GM23248 (cell line): ENCODE results near the gene PKN3. TPM values are rescaled to one million over a fixed set of nuclear protein-coding genes. Genes with fewer than 3 reads are reported as not detected.

Experiments
- DNase-seq: peaks from one replicate; pipeline ENCODE4 v3.0.0-alpha.2; 2015
- H2AFZ ChIP-seq: fragments of 200-600 bp; sonication (generic); 2 replicates; pipeline ENCODE4 v1.6.1; 2016; ENCODE audit warnings: antibody characterized with exemption
- H3F3A ChIP-seq: fragments of 200-600 bp; sonication (generic); 2 replicates; pipeline ENCODE4 v1.6.1; 2016; ENCODE audit warnings: mild to moderate bottlenecking, antibody characterized with exemption, mixed run types; ENCODE audit not compliant: insufficient read depth
- H3K27ac ChIP-seq: fragments of 200-600 bp; sonication (generic); 2 replicates; pipeline ENCODE4 v1.5.1; 2016; ENCODE audit warnings: mild to moderate bottlenecking
- H3K27me3 ChIP-seq: fragments of 200-600 bp; sonication (generic); replicated peaks from 2 replicates; pipeline ENCODE4 v1.6.1; 2016; ENCODE audit warnings: mild to moderate bottlenecking; ENCODE audit not compliant: insufficient read depth
- H3K36me3 ChIP-seq: fragments of 200-600 bp; sonication (generic); 2 replicates; pipeline ENCODE4 v1.6.1; 2016; ENCODE audit warnings: low read depth, mild to moderate bottlenecking
- H3K4me1 ChIP-seq: fragments of 200-600 bp; sonication (generic); 2 replicates; pipeline ENCODE4 v1.6.1; 2016; ENCODE audit warnings: mild to moderate bottlenecking; ENCODE audit not compliant: insufficient read depth
- H3K4me2 ChIP-seq: fragments of 200-600 bp; sonication (generic); one replicate; pipeline ENCODE4 v1.6.1; 2016; ENCODE audit warnings: mild to moderate bottlenecking; ENCODE audit not compliant: unreplicated experiment
- H3K4me3 ChIP-seq: fragments of 200-600 bp; sonication (generic); 2 replicates; pipeline ENCODE4 v1.5.1; 2016; ENCODE audit warnings: mild to moderate bottlenecking
- H3K79me2 ChIP-seq: fragments of 200-600 bp; sonication (generic); 2 replicates; pipeline ENCODE4 v1.6.1; 2016; ENCODE audit warnings: mild to moderate bottlenecking; ENCODE audit not compliant: insufficient read depth
- H3K9ac ChIP-seq: fragments of 200-600 bp; sonication (generic); 2 replicates; pipeline ENCODE4 v1.6.1; 2016; ENCODE audit warnings: mild to moderate bottlenecking
- H3K9me2 ChIP-seq: fragments of 200-600 bp; sonication (generic); 2 replicates; pipeline ENCODE4 v1.6.1; 2016; ENCODE audit warnings: mixed run types, mild to moderate bottlenecking, moderate library complexity; ENCODE audit not compliant: insufficient read depth
- H3K9me3 ChIP-seq: fragments of 200-600 bp; sonication (generic); one replicate; pipeline ENCODE4 v1.6.1; 2017; ENCODE audit warnings: low read depth
- H4K20me1 ChIP-seq: fragments of 200-600 bp; sonication (generic); 2 replicates; pipeline ENCODE4 v1.6.0; 2016; ENCODE audit not compliant: insufficient read depth
- EZH2 ChIP-seq: fragments of 200-600 bp; sonication (generic); IDR thresholded peaks from 2 replicates; pipeline ENCODE4 v1.6.1; 2018; ENCODE audit warnings: antibody characterized with exemption, mild to moderate bottlenecking; ENCODE audit not compliant: insufficient read depth, poor library complexity, severe bottlenecking
- EZH2phosphoT487 ChIP-seq: fragments of 200-600 bp; sonication (generic); IDR thresholded peaks from 2 replicates; pipeline ENCODE4 v1.6.1; 2018; ENCODE audit warnings: antibody characterized with exemption, moderate library complexity, mild to moderate bottlenecking, low read depth; ENCODE audit not compliant: insufficient read depth
- WGBS, 2 experiments: methylation state at CpG; one replicate each; pipeline ENCODE4 v1.1.6; 2015 to 2017; ENCODE audit warnings: low lambda C conversion rate in 2 of 2, low coverage in 1 of 2; ENCODE audit errors: missing lambda C conversion rate in 2 of 2; 5-methylcytosine and 5-hydroxymethylcytosine counted together
- in situ Hi-C: fragments of 300-500 bp; cut with MboI; formaldehyde crosslinking; loops from 2 replicates; pipeline ENCODE4 v1.15.0; 2020
- polyA plus RNA-seq: library from polyadenylated mRNA; unstranded; fragments of >200 nt; fragmentation: Nextera tagmentation; extraction: Ambion mirVana; gene quantifications from 2 replicates; pipeline ENCODE4 v1.2.1, GENCODE V29; 2016
- total RNA-seq: library from RNA; depleted of rRNA; stranded (reverse); fragments of >200 nt; shearing (Covaris generic); gene quantifications from 2 replicates; pipeline ENCODE4 v1.2.3, GENCODE V29; 2014

Gene PKN3
- total and polyA plus RNA-seq, 2 experiments from 2014 or later: 0.95 to 2.1 TPM

GRCh38 chr9:128721487-128722010, 19.2 kb downstream of the PKN3 start:
- Histone ChIP-seq H3F3A (0 out of 2 replicates have a peak, but pooled peaks cover 5% of the 10 kb centered on the region), H3K9ac (no peak overlapping the region), H3K79me2 (no peaks in the 10 kb centered on the region), H4K20me1 (no peaks in the 10 kb centered on the region), H3K9me3 (no peaks in the 10 kb centered on the region), H3K27ac (no peak overlapping the region), H2AFZ (no peak overlapping the region), H3K4me1 (no peaks in the 10 kb centered on the region), H3K9me2 (no peaks in the 10 kb centered on the region), H3K27me3 (no peaks in the 10 kb centered on the region), H3K4me3 (no peak overlapping the region), H3K36me3 (no peaks in the 10 kb centered on the region), H3K4me2 (no peak overlapping the region)
- 84 to 90% methylated on average over 16 to 18 of the region's 18 CpGs for WGBS, 2 experiments
- no peak for TF ChIP-seq EZH2
- no peak for TF ChIP-seq EZH2phosphoT487
- no peak for DNase-seq
- in situ Hi-C loops: no loop called here

- no peak overlapping the region for H3K4me2 ChIP-seq
- in situ Hi-C loops: no loop called here
- WGBS, 2 experiments: 69 to 72% methylated on average over 9 of the region's 9 CpGs
Measured at GRCh38 chr9:128722380-128723351, 20.4 kb downstream of the PKN3 start.

GRCh38 chr9:128723352-128723865, 21.1 kb downstream of the PKN3 start:
- Histone ChIP-seq H2AFZ (peak overlapping the region; percentile 88), H3K4me2 (peak overlapping the region; percentile 84), H3K27ac (no peak overlapping the region), H3F3A (0 out of 2 replicates have a peak, but pooled peaks cover 5% of the 10 kb centered on the region), H3K27me3 (no peaks in the 10 kb centered on the region), H3K79me2 (no peaks in the 10 kb centered on the region), H3K9me3 (no peaks in the 10 kb centered on the region), H3K9me2 (no peaks in the 10 kb centered on the region), H3K36me3 (no peaks in the 10 kb centered on the region), H3K4me3 (peak overlapping the region; percentile 75), H4K20me1 (no peaks in the 10 kb centered on the region), H3K9ac (peak overlapping the region; percentile 60), H3K4me1 (no peaks in the 10 kb centered on the region)
- 42 to 57% methylated on average over 6 to 7 of the region's 7 CpGs for WGBS, 2 experiments
- in situ Hi-C loops: no loop called here
- DNase-seq: no peak
- TF ChIP-seq EZH2 (no peak), EZH2phosphoT487 (no peak)

More at GRCh38 chr9:128722380-128723351, 20.4 kb downstream of the PKN3 start:
- H2AFZ ChIP-seq: no peak overlapping the region
- H3K27ac ChIP-seq: no peak overlapping the region
- H3K9me3 ChIP-seq: no peaks in the 10 kb centered on the region
- no peak for DNase-seq
- H4K20me1 ChIP-seq: no peaks in the 10 kb centered on the region
- TF ChIP-seq EZH2phosphoT487: no peak
- no peak for TF ChIP-seq EZH2
- H3K9me2 ChIP-seq: no peaks in the 10 kb centered on the region
- H3K4me3 ChIP-seq: no peak overlapping the region
- no peaks in the 10 kb centered on the region for H3K79me2 ChIP-seq
- H3K4me1 ChIP-seq: no peaks in the 10 kb centered on the region
- H3K9ac ChIP-seq: no peak overlapping the region
- H3K27me3 ChIP-seq: no peaks in the 10 kb centered on the region
- no peaks in the 10 kb centered on the region for H3K36me3 ChIP-seq
- H3F3A ChIP-seq: 0 out of 2 replicates have a peak, but pooled peaks cover 5% of the 10 kb centered on the region

GRCh38 chr9:128723866-128724743, 21.8 kb downstream of the PKN3 start, which contains the start of gene ZDHHC12:
ZDHHC12 (minus strand) TSS chr9:128724127; CDS start chr9:128724093, 34 bp downstream.
- Histone ChIP-seq H4K20me1 (no peaks in the 10 kb centered on the region), H3K4me1 (no peaks in the 10 kb centered on the region), H3K79me2 (no peaks in the 10 kb centered on the region), H3K36me3 (no peaks in the 10 kb centered on the region), H3K9me3 (no peaks in the 10 kb centered on the region), H3F3A (0 out of 2 replicates have a peak, but pooled peaks cover 5% of the 10 kb centered on the region), H3K9me2 (no peaks in the 10 kb centered on the region), H3K27ac (no peak within 1 kb of the TSS), H3K27me3 (no peaks in the 10 kb centered on the region), H3K4me2 (peak within 1 kb of the TSS; percentile 84), H3K4me3 (peak within 1 kb of the TSS; percentile 75), H2AFZ (peak within 1 kb of the TSS; percentile 88), H3K9ac (peak within 1 kb of the TSS; percentile 60)
- 5 to 11% methylated on average over 32 to 46 of the region's 68 CpGs for WGBS, 2 experiments
- TF ChIP-seq EZH2 (no peak), EZH2phosphoT487 (no peak)
- in situ Hi-C loops: no loop called here
- peak; percentile 96 for DNase-seq
